Limb (tissue), 2 donors: ENCODE results near the gene ATF6.
A peak's percentile ranks its signal among the peaks of the same experiment; 100 is the strongest.

Source experiments
- DNase-seq, 2 donors: peaks; one replicate each; pipeline ENCODE4 v3.0.0-alpha.2; 2016; ENCODE audit errors: extremely low spot score in 2 of 2

ATF6 gene

DNA sequence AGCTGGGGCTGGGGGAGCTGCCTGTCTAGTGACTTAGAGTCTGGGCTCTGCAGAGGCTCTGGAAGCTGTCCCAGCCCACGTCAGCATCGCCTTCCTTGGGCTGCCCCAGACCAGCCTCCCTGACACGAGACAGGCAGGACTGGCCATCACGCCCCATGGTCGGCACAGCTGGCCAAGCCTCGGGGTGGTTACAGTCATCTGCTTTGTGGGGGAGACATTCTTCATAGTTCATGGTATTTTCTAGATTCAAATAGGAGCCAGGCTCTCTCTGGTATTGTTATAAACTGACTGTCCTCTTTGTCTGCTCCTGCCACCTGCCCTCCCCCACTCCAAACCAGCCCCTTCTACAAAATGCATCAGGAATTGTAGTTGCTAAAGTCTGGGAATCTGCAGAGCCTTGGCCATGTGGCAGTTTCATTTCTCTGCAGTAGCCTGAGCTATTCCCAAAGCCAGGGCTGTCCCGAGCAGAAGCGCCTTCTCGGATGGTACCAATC, 228.1 kb downstream of the ATF6 start:
- DNase-seq: no peak

DNA sequence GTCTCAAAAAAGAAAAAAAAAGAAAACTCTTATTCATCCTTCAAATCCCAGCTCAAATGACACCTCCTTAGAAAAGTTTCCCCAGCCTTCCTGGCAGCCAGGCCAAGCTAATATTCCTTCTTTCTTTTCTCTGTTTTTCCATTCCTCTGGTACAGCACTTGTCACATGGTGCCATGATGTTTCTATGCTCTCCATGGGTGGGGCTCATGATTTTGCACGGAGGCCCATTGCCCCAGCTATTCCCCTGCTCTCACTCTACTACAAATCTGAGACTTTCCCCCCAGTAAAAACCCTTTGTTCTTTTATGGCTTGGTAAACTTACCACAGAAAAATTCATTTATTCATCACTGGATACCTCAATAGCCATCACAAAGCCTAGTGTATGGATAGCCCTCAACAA, 231.0 kb downstream of the ATF6 start:
- DNase-seq: no peak

DNA sequence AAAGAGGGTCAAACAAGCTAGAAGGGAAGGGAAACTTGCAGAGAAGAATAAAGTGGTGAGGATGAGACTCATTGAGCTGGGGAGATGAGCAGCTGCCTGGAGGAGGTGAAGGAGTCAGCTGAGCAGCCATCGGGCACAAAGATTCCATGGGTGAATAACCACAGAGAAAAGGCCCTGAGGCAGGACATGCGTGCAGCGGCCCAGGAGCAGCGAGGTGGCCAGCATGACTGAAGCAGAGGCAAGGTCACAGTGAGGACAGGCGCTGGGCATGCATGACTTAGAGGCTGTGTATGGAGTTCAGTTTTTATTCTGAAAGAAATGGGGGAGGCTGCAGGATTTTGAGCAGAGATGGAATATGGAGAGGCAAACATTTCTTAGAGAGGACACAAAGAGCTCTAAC, 232.7 kb downstream of the ATF6 start:
- DNase-seq: no peak

DNA sequence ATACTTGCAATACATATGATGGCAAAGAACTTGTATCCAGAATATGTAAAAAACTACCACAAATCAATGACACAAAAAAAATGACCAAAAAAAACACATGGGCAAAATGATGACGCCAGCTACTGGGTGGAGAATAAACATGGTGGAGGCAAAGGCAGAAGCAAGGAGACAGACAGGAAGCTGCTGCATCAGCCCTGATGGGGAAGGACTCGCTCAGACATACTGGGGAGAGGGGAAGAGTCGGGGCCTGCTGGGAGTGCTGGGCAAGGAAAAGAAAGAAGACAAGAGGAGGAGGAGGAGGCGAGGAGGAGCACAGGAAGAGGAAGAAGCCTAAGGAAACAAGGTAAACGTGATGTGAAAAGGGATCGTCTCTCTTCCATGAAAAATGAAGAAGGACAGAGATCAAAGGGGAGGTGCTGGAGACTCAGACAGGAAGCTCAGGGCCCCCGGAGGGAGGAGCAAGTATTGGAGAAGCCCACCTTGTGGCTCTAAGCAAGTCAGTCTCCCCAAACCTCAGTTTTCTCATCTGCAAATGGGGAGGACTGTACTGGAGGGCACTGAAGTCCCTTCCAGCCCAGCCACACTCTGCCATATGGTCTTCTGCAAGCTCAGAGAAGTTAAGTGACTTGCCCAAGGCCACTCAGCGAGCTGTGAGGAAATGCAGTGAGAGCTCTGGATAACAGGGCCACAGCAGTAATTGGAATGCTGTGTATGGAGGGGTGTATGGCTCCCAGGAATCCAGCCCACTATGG, 233.4 kb downstream of the ATF6 start:
- no peak for DNase-seq

DNA sequence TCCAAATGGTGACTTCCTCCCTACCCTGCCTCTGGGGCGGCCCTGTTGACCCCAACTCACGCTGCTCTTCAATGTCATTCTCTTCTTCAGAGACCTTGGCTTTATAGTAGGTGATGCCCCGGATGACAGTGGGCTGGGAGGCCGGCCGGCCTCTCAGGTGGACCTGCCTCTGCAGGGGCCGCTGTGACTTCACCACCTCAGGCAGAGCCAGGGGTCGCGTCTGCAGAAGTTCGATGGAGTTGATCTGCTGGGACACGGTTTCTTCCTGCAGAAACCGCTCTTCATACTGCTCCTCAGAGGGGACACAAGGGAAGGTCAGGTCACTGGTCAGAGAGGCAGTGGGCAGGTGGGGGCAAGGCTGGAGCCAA, 233.9 kb downstream of the ATF6 start:
- no peak for DNase-seq

DNA sequence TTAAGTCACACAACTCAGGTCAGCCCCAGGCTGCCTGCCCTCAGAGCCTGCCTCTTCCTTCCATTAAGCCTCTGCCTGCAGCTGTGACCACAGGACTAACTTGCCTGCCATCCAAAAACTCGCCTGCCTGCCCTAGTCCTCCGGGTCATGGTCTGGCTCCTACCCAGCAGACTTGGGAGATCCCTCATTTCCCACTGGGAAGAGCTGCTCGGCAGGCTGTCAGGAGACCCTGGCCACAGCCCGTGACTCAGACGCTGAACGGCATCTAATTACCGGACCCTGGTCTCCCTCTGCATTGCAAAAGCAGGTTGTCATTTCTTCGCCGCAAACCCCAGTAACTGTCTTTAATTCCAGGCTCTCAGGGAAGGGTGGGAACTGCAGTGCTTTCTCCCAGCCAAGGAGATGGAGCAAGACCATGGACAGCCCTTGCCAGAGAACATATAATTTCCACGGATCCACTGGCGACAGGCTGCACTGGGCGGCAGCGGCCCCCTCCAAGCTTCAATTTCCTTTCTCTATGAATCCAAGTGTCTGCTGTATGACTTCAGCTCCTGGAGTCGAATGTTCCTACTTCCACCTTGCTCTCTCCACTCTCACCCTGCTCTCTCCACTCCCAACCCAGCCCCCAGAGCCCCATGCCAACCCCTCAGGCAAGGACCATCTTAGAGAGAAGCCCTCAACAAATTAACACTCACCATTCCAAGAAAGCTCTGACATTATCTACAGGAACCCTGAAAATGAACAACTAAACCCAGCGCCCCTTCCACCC, 237.1 kb downstream of the ATF6 start:
- DNase-seq: no peak

DNA sequence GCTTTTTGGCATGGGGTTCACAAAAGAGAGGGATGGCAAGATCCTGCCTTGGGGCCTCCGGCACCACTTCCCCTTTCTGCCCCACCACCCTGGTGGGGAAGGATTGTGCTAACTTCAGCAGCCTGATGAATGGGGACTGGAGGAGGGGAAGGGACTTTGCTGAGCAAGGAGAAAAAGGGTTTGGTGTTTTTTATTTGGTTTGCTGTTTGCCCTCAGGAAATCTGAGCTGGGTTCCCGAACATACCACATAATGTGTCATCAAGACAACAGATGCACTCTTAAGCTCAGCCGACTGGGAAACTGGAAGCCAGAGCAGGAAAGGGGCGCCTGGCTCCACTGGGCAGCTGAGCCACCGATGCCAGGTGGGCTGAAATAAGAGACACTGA, 237.7 kb downstream of the ATF6 start:
- DNase-seq: no peak

DNA sequence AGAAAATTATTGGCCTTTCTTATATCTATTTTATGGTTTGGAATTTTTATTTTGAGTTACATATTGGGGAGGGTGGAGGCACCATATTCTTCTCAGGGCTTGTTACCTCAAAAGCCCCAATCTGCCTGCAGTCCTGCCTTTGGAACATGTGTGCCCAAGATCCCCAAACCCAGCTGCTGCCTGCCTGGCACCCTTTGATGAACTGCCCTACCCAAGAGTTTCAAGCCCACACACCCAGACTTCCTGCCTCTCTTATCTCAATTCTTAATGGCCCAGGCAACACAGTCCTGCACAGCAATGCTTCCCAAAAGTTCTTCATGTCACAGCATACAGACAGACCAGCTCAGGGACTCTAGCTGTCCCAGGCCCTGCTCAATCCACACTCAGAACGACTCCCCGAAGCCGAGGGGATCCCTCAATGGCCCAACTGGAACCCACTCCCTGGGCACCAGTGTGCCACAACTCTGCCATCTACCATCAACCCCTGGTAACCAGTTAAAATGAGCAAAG, 238.4 kb downstream of the ATF6 start:
- no peak for DNase-seq

DNA sequence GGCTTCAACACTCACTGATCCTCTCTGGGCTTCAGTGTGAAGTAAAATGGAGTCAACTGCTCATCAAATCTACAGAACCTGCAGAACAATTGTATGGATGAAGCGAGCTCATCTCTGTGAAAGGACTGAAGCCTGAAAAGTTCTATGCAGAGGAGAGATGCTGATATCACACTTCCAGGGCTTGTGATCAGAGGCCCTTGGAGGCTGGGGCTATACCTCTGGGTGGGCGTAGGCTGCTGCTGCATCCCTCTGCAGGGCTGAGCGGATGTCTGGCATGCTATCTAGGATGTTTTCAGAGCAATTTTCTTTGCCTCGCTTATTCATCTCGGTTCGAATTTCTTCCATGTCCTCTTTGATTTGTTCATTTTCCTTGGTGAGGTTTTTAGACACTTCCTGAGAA, 240.0 kb downstream of the ATF6 start:
- DNase-seq: no peak

DNA sequence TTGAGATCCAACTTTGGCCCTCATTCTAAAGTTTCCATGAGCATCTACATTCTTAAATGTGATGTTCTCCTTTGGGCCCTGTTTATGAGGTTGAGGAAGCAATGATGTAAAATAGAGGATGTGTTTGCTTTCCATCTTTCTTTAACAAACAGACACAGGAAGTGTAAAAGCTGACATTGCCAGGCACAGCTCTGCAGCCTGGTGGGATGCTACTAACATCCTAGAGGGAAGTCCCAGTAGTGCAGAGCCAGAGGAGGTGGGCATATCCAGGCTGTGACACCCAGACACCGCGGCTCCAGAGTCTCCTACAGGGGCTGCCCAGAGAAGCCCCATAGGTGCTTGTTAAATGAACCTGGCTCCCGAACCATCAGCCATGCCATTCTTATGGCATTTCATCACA, 241.3 kb downstream of the ATF6 start:
- no peak for DNase-seq

DNA sequence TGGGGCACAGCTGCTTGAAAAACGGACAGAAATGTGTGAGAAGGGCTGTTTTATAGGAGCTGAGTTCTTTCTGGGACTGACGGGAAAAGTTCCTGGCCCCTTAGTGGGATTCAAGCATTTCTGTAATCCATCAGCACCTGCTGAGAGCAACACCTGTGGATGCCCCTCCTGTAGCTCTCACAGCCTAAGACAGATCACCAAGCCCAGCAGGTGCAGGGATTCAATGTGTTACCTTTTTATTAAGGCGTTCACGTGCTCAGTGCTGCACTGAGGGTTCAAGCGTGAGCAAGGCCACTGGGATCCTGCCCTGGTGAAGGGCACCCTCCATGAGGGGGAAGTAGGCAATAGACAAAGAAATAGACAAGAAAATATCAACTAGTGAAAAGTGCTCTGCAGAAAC, 242.7 kb downstream of the ATF6 start:
- DNase-seq: no peak

DNA sequence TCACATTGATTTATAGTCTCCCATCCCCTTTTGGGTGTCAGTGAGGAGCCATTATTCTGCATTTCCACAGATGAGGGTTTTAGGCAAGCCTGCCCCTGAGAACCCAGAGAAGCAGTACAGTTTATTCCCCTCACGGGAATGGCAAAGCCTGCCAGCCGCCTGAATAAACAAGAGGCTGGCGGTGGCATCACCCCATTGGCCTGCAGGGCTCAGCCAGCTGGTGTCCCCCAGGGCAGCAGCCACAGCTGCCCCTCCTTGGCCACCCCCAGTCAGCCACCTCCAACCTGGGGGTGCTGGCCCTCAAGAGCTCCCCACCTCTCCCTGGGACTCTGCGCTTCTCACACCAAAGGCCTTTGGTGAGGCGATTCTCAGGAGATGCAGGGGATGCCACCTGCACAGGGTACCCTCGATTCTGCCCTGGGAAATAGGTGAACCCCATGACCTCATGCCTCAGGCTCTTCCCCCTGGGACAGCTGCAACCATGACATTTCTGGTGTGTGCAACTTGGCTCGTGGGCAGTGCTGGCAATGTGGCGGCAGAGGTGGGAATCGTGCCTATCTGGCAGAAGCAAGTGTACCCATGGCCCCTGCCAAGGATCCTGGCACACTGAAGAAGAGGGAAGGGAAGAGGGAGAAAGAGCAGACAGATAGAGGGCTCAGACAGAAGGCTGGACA, 243.5 kb downstream of the ATF6 start:
- DNase-seq: no peak

DNA sequence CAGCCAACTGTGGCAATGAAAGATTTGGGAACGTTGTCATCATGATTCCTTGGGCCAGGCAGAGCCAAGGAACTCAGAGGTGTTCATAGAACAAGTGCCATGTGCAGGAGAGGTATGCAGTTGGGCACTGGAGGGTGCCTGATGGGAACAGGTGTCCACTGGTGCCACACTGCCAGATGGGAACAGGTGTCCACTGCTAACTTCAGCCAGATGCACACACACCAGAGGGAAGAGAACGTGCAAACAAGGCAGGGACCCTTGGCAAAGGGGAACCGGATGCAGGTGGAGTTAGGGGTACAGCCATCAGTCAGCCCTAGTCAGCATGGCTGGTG, 244.0 kb downstream of the ATF6 start:
- no peak for DNase-seq

DNA sequence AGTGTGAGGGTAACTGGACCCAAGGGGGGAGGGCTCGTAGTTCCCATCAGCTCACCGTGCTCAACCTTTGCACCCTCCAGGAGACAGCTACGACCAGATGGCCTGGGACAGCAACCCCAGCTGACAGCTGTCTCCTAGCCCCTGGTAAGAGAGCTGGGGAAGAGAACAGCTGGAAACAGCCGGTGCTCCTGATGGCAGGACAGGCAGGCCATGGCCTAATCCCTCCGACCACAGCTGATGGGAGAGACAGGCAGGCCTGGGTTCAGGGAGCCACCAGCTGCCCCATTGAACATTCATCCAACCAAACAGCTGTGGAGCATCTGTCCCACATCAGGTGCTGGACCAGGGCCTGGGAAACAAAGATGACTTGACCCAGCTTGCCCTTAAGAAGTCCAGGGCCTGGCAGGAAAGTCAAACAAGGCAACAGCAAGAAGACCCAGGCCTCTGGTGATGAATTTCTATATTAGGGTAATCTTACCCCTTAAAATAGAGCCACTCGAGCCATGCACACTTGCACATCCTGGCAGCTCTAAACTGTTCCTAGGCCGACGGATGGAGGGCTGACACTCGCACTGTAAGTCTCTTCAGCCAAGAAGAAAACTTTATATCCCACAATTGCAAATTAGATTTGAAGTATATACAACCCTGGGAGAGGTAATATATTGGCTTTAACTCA, 245.4 kb downstream of the ATF6 start:
- peak; percentile 68 to 84 for DNase-seq

DNA sequence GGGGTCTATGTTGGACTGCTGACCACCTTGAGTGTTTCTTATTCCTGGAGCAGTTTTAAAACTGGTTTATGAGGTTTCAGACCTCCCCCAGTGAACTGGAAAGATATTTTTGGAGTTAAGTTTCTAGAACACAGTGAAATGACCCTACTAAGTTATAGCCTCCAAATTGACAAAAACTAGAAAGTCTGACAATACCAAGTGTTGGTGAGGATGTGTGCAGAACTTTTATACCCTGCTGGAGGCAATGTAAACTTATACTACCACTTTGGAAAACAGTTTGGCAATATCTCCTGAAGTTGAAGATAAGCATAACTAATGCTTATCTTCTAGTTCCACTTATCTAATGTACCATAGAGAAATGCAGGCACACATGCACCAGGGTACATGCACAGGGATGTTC, 247.2 kb downstream of the ATF6 start:
- DNase-seq: no peak
